Omental fat pad (tissue), 4 donors: ENCODE results near the gene LSS. TPM values are rescaled to one million over a fixed set of nuclear protein-coding genes. Genes with fewer than 3 reads are reported as not detected.

Experiments
- ATAC-seq: fragments of 150-250 bp; one replicate; pipeline ENCODE4 v1.9.1; 2016; ENCODE audit warnings: mild to moderate bottlenecking, moderate library complexity; ENCODE audit not compliant: low FRiP score
- DNase-seq: peaks from one replicate; pipeline ENCODE4 v3.0.0-alpha.2; 2019; ENCODE audit warnings: low spot score
- CTCF ChIP-seq, 3 donors: fragments of 450-650 bp; IDR thresholded peaks; one replicate each; pipeline ENCODE4 v1.5.1; 2016 to 2017; ENCODE audit warnings: antibody characterized with exemption in 3 of 3, mild to moderate bottlenecking in 3 of 3, moderate library complexity in 2 of 3
- total RNA-seq, 4 donors: library from RNA; depleted of rRNA; stranded (reverse); fragments of >200 nt; gene quantifications; one replicate each; pipeline ENCODE4 v1.1.0, GENCODE V29; 2016

Gene LSS
- total RNA-seq, 4 donors from 2014 or later = 94.8 to 122 (median 108) TPM

GRCh38 chr21:46210378-46211136, 18.0 kb downstream of the LSS start:
- ATAC-seq (no peak), DNase-seq (peak; percentile 16)
- no peak for TF ChIP-seq CTCF (IDR thresholded peaks at IDR 0.05)

DNA sequence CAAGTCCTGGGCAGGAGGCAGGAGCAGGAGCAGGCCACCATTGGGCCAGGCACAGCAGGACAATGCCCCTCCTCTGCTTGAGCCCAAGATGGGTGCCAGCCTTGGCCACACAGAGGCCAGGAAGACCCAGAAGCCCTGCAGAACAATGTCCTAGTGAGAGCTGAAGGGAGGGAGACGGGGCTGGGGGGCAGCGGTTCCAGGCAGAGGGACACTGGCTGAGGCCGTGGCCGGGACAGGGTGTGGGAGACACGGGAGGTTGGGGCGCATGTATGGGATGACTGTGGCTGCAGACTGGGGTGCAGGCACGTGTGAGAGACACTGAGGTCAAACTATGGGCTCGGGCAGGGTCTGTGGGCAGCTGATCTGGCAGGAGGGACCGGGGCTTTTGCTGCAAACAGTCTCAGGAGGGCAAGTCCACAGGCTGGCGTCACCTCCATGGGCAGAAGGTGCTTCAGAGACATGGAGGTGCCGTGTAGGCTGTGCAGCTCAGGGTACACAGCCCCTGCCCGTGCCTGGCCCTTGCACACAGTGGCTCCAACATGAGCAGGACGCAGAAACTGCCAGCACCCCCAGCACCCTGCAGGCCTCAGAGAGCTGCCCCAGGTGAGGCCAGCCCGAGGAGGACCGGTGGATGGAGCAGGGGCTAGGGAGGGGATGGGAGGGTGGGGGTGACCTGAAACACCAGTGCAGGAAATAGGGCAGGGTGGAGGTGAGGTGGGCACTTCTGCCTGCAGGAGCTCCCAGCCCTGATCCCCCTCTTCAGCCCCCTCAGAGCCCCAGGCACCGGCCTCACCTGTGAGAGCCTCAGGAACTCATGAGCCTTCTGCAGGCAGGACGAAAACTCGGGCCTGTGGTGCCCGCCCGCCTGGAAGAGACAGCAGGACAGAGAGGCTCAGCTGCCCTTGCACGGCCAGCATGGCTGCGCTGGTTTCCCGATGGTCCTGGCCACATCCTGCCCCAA, 19.5 kb downstream of the LSS start:
- no peak for ATAC-seq
- no peak for TF ChIP-seq CTCF (IDR thresholded peaks at IDR 0.05)
- DNase-seq = peak; percentile 12

- DNase-seq (no peak), ATAC-seq (no peak)
- no peak for TF ChIP-seq CTCF (IDR thresholded peaks at IDR 0.05)
These were observed 20.5 kb downstream of the LSS start for GRCh38 chr21:46207920-46208591.

- no peak for TF ChIP-seq CTCF (IDR thresholded peaks at IDR 0.05)
- ATAC-seq (no peak), DNase-seq (no peak)
These were observed 21.3 kb downstream of the LSS start for GRCh38 chr21:46207006-46207919.

DNA sequence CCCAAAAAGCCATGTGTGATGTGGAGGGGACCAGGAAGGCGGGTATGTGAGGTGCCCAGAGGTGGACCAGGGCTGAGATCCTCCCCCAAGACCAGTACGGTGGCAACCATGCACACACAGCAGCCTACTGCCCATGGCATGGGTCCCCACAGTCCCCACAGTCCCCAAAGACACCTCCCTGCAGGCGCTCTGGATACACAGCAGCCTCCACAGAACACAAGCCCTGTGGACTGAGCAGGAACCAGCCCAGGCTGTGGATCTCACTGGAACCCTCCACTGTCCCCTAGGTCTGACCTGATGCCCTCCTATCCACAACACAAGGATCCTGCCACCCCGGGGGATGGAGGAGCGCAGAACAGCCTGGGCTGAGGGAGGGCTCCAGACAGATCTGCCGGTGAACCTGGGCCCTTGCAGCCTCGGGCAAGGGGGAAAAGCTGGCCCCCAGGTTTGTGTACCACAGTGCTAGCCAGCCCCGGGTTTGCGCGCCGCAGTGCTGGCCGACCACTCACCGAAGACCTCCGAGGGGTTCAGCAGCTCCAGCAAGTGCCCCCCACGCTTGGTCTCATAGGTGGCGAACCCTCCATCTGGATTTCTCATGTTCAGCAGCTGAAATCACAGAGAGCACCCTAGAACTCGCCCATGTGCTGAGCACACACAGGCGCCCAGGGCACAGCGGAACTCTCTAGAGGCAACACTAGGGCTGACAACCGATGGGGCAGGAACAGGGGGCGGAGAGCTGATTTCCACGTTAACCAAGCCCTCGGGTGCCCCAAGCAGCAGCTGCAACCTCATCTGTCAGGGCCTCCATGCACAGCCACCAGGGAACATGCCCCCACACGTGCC, 22.2 kb downstream of the LSS start:
- DNase-seq (no peak), ATAC-seq (no peak)
- TF ChIP-seq CTCF (IDR thresholded peaks at IDR 0.05) = no peak
